A673 (cell line): ENCODE measurements around the gene IKZF5. TPM values are rescaled to one million over a fixed set of nuclear protein-coding genes. Genes with fewer than 3 reads are reported as not detected.

ENCODE experiments used
- BruUV-seq: library from RNA; stranded (reverse); fragments of 400-500 nt; replicated peaks from 2 replicates; lab custom pipeline; 2021; lab: Mats Ljungman, UMichigan
- CTCF ChIA-PET: fragments of 300-600 bp; sonication (Branson Sonifier 250); formaldehyde crosslinking; loops from one replicate; lab custom pipeline; 2022; ENCODE audit warnings: antibody characterized with exemption; lab: Charles Lee
- POLR2A ChIA-PET: fragments of 300-600 bp; sonication (Branson Sonifier 250); formaldehyde crosslinking; loops from one replicate; lab custom pipeline; 2022; ENCODE audit warnings: antibody characterized with exemption; ENCODE audit not compliant: low non-redundant PET; lab: Charles Lee
- DNase-seq: peaks from one replicate; pipeline ENCODE4 v3.0.0-alpha.2; 2015; ENCODE audit warnings: low spot score
- H3K27ac ChIP-seq: fragments of 200-600 bp; sonication (generic); 2 replicates; pipeline ENCODE4 v1.5.1; 2016; ENCODE audit warnings: mixed run types, low read depth, mild to moderate bottlenecking, mixed read lengths, antibody characterized with exemption, low read length; ENCODE audit not compliant: poor library complexity, severe bottlenecking
- H3K27me3 ChIP-seq: fragments of 200-600 bp; sonication (generic); replicated peaks from 2 replicates; pipeline ENCODE4 v1.6.1; 2017; ENCODE audit warnings: mixed run types, low read depth, mild to moderate bottlenecking, mixed read lengths, antibody characterized with exemption, low read length; ENCODE audit not compliant: insufficient read depth, poor library complexity
- H3K36me3 ChIP-seq: fragments of 200-600 bp; sonication (generic); 2 replicates; pipeline ENCODE4 v1.6.1; 2016; ENCODE audit warnings: mixed run types, mild to moderate bottlenecking, mixed read lengths, antibody characterized with exemption, low read length; ENCODE audit not compliant: insufficient read depth, poor library complexity, severe bottlenecking
- H3K4me1 ChIP-seq: fragments of 200-600 bp; sonication (generic); 2 replicates; pipeline ENCODE4 v1.6.1; 2017; ENCODE audit warnings: mixed run types, mild to moderate bottlenecking, mixed read lengths, antibody characterized with exemption, low read length; ENCODE audit not compliant: insufficient read depth, poor library complexity, severe bottlenecking
- H3K4me3 ChIP-seq: fragments of 200-600 bp; sonication (generic); 2 replicates; pipeline ENCODE4 v1.5.1; 2016; ENCODE audit warnings: low read depth, mixed run types, mild to moderate bottlenecking, mixed read lengths, low read length; ENCODE audit not compliant: poor library complexity, severe bottlenecking
- H3K9me3 ChIP-seq: fragments of 200-600 bp; sonication (generic); 2 replicates; pipeline ENCODE4 v1.6.1; 2016; ENCODE audit warnings: mixed run types, low read depth, mild to moderate bottlenecking, mixed read lengths, antibody characterized with exemption, low read length; ENCODE audit not compliant: poor library complexity, severe bottlenecking
- EZH2 ChIP-seq: fragments of 200-600 bp; sonication (generic); IDR thresholded peaks from 2 replicates; pipeline ENCODE4 v1.6.1; 2017; ENCODE audit warnings: borderline replicate concordance, low read depth, mild to moderate bottlenecking, mixed read lengths, antibody characterized with exemption, low read length; ENCODE audit not compliant: poor library complexity, severe bottlenecking
- intact Hi-C: fragments of 100-400 bp; cut with micrococcal nuclease; formaldehyde crosslinking; loops from one replicate; pipeline ENCODE4 v1.10.0; 2022; ENCODE audit not compliant: unreplicated experiment
- total RNA-seq: library from RNA; stranded (reverse); gene quantifications from 2 replicates; pipeline ENCODE4 v1.2.3, GENCODE V29; 2021
- TF ChIP-seq, protein P1 (sequence below): fragments of 300-800, 200-600 bp; sonication (generic); conservative IDR thresholded peaks from 2 replicates; pipeline ENCODE4 v1.5.1; 2017; ENCODE audit warnings: low read depth, mild to moderate bottlenecking, antibody characterized with exemption, low read length, moderate library complexity, mixed read lengths

The IKZF5 gene
- total RNA-seq, 1 experiment from 2014 or later = 13.8 TPM

DNA sequence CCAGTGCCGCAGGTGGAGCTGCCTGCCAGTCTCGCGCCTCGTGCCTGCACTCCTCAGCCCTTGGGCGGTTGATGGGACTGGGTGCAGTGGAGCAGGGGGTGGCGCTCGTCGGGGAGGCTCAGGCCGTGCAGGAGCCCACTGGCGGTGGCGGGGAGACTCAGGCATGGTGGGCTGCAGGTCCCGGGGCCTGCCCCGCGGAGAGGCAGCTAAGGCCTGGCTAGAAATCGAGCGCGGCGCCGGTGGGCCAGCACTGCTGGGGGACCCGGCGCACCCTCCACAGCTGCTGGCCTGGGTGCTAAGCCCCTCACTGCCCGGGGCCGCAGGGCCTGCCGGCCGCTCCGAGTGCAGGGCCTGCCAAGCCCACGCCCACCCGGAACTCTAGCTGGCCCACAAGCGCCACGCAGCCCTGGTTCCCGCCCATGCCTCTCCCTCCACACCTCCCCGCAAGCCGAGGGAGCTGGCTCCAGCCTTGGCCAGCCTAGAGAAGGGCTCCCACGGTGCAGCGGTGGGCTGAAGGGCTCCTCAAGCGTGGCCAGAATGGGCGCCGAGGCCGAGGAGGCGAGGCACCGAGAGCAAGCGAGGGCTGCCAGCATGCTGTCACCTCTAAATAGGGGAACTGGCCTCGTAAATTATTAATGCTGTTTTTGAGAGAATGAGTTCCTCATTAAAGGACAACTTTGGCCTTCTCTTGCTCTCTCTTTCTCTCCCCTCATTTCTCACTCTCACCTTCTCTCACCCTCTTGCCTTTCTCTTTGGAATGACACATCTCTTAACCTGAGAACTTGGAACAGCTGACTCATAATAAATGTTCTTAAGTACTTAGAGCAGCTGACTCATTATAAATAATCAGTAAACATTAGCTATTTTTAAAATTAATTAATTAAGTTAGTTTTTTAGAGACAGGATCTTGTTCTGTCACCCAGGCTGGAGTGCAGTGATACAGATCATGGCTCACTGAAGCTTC is 5.1 kb upstream of the IKZF5 start:
- intact Hi-C loops = no loop called here
- CTCF ChIA-PET = no interaction called here
- no peaks in the 10 kb centered on the region for H3K4me1 ChIP-seq
- H3K27ac ChIP-seq = no peak overlapping the region
- no peak overlapping the region for H3K4me3 ChIP-seq
- H3K27me3 ChIP-seq = no peaks in the 10 kb centered on the region
- POLR2A ChIA-PET = no interaction called here
- no peaks in the 10 kb centered on the region for H3K36me3 ChIP-seq
- DNase-seq = no peak
- no TSS peak for BruUV-seq
- no peaks in the 10 kb centered on the region for H3K9me3 ChIP-seq
- no peak for TF ChIP-seq EZH2
- TF ChIP-seq, protein P1, sequence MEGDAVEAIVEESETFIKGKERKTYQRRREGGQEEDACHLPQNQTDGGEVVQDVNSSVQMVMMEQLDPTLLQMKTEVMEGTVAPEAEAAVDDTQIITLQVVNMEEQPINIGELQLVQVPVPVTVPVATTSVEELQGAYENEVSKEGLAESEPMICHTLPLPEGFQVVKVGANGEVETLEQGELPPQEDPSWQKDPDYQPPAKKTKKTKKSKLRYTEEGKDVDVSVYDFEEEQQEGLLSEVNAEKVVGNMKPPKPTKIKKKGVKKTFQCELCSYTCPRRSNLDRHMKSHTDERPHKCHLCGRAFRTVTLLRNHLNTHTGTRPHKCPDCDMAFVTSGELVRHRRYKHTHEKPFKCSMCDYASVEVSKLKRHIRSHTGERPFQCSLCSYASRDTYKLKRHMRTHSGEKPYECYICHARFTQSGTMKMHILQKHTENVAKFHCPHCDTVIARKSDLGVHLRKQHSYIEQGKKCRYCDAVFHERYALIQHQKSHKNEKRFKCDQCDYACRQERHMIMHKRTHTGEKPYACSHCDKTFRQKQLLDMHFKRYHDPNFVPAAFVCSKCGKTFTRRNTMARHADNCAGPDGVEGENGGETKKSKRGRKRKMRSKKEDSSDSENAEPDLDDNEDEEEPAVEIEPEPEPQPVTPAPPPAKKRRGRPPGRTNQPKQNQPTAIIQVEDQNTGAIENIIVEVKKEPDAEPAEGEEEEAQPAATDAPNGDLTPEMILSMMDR = no peak

- Histone ChIP-seq H3K27ac (no peak overlapping the region), H3K36me3 (no peaks in the 10 kb centered on the region), H3K4me1 (peaks cover 8% of the 10 kb centered on the region), H3K9me3 (no peaks in the 10 kb centered on the region), H3K4me3 (no peak overlapping the region), H3K27me3 (no peaks in the 10 kb centered on the region)
- no peak for TF ChIP-seq EZH2
- TF ChIP-seq, protein P1 = no peak
- no TSS peak for BruUV-seq
- no peak for DNase-seq
- CTCF ChIA-PET = no interaction called here
- intact Hi-C loops = no loop called here
- POLR2A ChIA-PET = no interaction called here
These were observed 3.4 kb upstream of the IKZF5 start for GRCh38 chr10:123011987-123012386.

DNA sequence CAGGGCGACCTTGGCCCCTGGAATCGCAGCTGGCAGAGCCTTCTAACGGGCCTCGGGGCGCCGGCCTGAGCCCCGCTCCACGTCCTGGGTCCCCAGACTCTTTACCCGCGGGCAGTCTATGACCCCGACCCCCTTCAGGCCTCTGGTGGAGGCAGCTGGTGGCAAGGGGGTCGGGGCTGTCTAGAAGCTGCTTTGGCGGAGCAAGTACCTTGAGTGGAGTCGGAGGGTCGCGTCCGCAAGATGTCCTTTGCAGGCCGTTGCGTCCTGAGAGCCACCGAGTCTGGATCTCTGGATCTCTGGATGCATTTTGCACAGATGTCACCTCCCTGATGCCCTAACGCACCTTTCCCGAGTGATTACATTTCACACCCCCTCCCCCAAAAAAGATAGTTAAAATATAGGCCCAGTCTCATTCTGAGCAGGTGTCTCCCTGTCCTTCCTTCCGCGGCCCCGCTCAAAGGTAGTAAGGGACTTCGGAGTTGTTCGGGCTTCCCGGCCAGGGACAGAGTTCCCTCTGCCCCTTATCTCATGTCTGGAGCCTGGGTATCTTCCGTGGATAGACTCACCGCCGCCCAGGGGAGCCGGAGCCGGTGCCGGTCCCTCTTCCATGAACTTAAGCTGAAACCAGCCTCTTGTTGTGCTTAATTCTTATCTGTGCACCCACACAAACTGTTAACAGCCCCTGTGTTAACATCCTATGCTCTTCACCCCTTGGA is 668 bp upstream of the IKZF5 start:
- CTCF ChIA-PET = no interaction called here
- Histone ChIP-seq H3K9me3 (no peaks in the 10 kb centered on the region), H3K27ac (peak overlapping the region; percentile 82), H3K36me3 (no peaks in the 10 kb centered on the region), H3K4me1 (peaks cover 8% of the 10 kb centered on the region), H3K27me3 (no peaks in the 10 kb centered on the region), H3K4me3 (peak overlapping the region; percentile 83)
- no TSS peak for BruUV-seq
- POLR2A ChIA-PET = no interaction called here
- DNase-seq = peak; percentile 7
- intact Hi-C loops = no loop called here
- no peak for TF ChIP-seq EZH2
- TF ChIP-seq, protein P1 = no peak
